ENCODE measurements around the gene ZC3H4.
"Not testable (repeated sequence)": the region's sequence is repeated elsewhere in the genome, so short reads cannot be mapped to it uniquely, and the experiment has no call there.

ZC3H4 gene

GRCh38 chr19:47078351-47078750 is 35.2 kb downstream of the ZC3H4 start:
- not testable (repeated sequence) for DNase-seq

GRCh38 chr19:47075941-47076340 is 37.6 kb downstream of the ZC3H4 start:
- DNase-seq: no peak

- no peak for DNase-seq
Measured at GRCh38 chr19:47075179-47075810, 38.3 kb downstream of the ZC3H4 start.

- no peak for DNase-seq
Measured at GRCh38 chr19:47074621-47075020, 39.0 kb downstream of the ZC3H4 start.

GRCh38 chr19:47073574-47073973 is 40.0 kb downstream of the ZC3H4 start:
- DNase-seq: no peak

GRCh38 chr19:47072323-47072722 is 41.3 kb downstream of the ZC3H4 start:
- no peak for DNase-seq

- no peak for DNase-seq
Measured at GRCh38 chr19:47071731-47072130, 41.8 kb downstream of the ZC3H4 start.

GRCh38 chr19:47070756-47071155 is 42.8 kb downstream of the ZC3H4 start:
- no peak for DNase-seq

- no peak for DNase-seq
Measured at GRCh38 chr19:47069795-47070194, 43.8 kb downstream of the ZC3H4 start.

GRCh38 chr19:47068876-47069406 is 44.6 kb downstream of the ZC3H4 start:
- DNase-seq: no peak

GRCh38 chr19:47068246-47068645 is 45.3 kb downstream of the ZC3H4 start:
- no peak for DNase-seq

- no peak for DNase-seq
Measured at GRCh38 chr19:47067215-47067847, 46.2 kb downstream of the ZC3H4 start.

- DNase-seq: no peak
Measured at GRCh38 chr19:47066376-47067214, 47.0 kb downstream of the ZC3H4 start.

- no peak for DNase-seq
Measured at GRCh38 chr19:47065242-47065641, 48.3 kb downstream of the ZC3H4 start.

- DNase-seq: no peak
Measured at GRCh38 chr19:47063874-47064273, 49.7 kb downstream of the ZC3H4 start.

- no peak for DNase-seq
Measured at GRCh38 chr19:47058621-47059022, 55.0 kb downstream of the ZC3H4 start.

GRCh38 chr19:47057328-47057727 is 56.2 kb downstream of the ZC3H4 start:
- DNase-seq: no peak

GRCh38 chr19:47056411-47056810 is 57.2 kb downstream of the ZC3H4 start:
- DNase-seq: no peak

- not testable (repeated sequence) for DNase-seq
Measured at GRCh38 chr19:47050562-47050961, 63.0 kb downstream of the ZC3H4 start.

- no peak for DNase-seq
Measured at GRCh38 chr19:47049307-47049700, 64.3 kb downstream of the ZC3H4 start.

- DNase-seq: peak; percentile 91
Measured at GRCh38 chr19:47047763-47048405, 65.7 kb downstream of the ZC3H4 start.

- DNase-seq: no peak
Measured at GRCh38 chr19:47047272-47047762, 66.3 kb downstream of the ZC3H4 start.

GRCh38 chr19:47045867-47046470 is 67.6 kb downstream of the ZC3H4 start:
- DNase-seq: no peak
